GM18526 (cell line): ENCODE measurements around the gene GGT6.

Source experiments
- POLR2A ChIP-seq: IDR thresholded peaks from 3 replicates; pipeline ENCODE4 v1.6.1; 2011; ENCODE audit not compliant: insufficient read length; ENCODE audit errors: extremely low read depth

Gene GGT6

GRCh38 chr17:4594931-4595684, 34.7 kb upstream of the GGT6 start:
- no peak for TF ChIP-seq POLR2A

- no peak for TF ChIP-seq POLR2A
Observed at GRCh38 chr17:4594406-4594805, 34.0 kb upstream of the GGT6 start.

GRCh38 chr17:4593021-4593421, 32.6 kb upstream of the GGT6 start:
- TF ChIP-seq POLR2A, result no peak

GRCh38 chr17:4592240-4593005, 32.0 kb upstream of the GGT6 start:
- no peak for TF ChIP-seq POLR2A

GRCh38 chr17:4591529-4591928, 31.2 kb upstream of the GGT6 start:
- TF ChIP-seq POLR2A, result no peak

GRCh38 chr17:4590981-4591453, 30.6 kb upstream of the GGT6 start:
- TF ChIP-seq POLR2A, result no peak

- no peak for TF ChIP-seq POLR2A
Observed at GRCh38 chr17:4588898-4589625, 28.7 kb upstream of the GGT6 start.

- TF ChIP-seq POLR2A, result no peak
Observed at GRCh38 chr17:4588391-4588790, 28.0 kb upstream of the GGT6 start.

GRCh38 chr17:4587803-4588202, 27.4 kb upstream of the GGT6 start:
- TF ChIP-seq POLR2A, result no peak

GRCh38 chr17:4587195-4587594, 26.8 kb upstream of the GGT6 start:
- no peak for TF ChIP-seq POLR2A

- no peak for TF ChIP-seq POLR2A
Observed at GRCh38 chr17:4586043-4586442, 25.7 kb upstream of the GGT6 start.

GRCh38 chr17:4585638-4585994, 25.2 kb upstream of the GGT6 start:
- TF ChIP-seq POLR2A, result no peak

GRCh38 chr17:4584917-4585637, 24.7 kb upstream of the GGT6 start:
- TF ChIP-seq POLR2A, result no peak

GRCh38 chr17:4584101-4584916, 23.9 kb upstream of the GGT6 start, which contains the start of gene SMTNL2:
Gene SMTNL2 (plus strand): TSS chr17:4584529. CDS start chr17:4584606, 77 bp downstream.
- no peak for TF ChIP-seq POLR2A

GRCh38 chr17:4583782-4584100, 23.4 kb upstream of the GGT6 start:
- no peak for TF ChIP-seq POLR2A

GRCh38 chr17:4583206-4583605, 22.8 kb upstream of the GGT6 start:
- no peak for TF ChIP-seq POLR2A
